ENCODE data around the gene BRSK2.

DNA sequence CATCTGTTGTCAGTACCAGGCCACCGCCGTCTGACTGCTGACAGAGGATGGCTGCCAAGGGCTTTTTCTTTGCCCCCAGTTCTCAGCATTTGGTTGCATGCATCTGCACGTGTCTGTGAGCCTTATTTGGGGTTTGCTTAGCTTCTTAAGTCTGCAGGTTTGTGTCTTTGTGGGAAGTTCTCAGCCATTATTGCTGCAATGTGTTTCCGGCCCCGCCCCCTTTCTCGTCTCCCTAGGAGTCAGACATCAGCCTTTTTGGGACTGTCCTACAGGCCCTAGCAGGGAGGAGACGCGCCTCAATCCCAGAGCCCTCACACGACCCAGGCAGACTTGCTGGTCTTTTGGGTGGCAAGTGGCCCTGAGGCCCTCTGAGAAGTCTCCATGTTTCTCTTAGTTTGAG lies 88.8 kb downstream of the BRSK2 start:
- TF ChIP-seq CTCF (IDR thresholded peaks at IDR 0.05; ENCODE audit: insufficient read depth, low read depth, low read length) (no peak), EZH2 (IDR thresholded peaks at IDR 0.05; ENCODE audit: insufficient read depth, low read length) (no peak)
